ENCODE measurements around the gene UNCX. TPM values are rescaled to one million over a fixed set of nuclear protein-coding genes. Genes with fewer than 3 reads are reported as not detected.

Gene UNCX
- total and polyA plus RNA-seq, 2 of the 8 experiments (the other 6 are each of a cell fraction or from before 2014, with no cell fraction given), result not detected

DNA sequence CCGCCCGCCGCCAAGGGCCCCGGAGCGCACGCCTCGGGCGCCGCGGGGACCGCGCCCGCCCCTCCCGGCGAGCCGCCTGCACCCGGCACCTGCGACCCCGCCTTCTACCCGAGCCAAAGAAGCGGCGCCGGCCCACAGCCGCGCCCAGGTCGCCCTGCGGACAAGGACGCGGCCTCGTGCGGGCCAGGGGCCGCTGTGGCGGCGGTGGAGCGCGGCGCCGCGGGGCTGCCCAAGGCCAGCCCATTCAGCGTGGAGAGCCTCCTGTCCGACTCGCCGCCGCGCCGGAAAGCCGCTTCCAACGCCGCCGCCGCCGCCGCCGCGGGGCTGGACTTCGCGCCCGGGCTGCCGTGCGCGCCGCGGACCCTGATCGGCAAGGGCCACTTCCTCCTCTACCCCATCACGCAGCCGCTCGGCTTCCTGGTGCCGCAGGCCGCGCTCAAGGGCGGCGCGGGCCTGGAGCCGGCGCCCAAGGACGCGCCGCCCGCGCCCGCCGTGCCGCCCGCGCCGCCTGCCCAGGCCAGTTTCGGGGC, 3.5 kb downstream of the UNCX start (continued):
- TF ChIP-seq KDM5A (IDR thresholded peaks at IDR 0.05; ENCODE audit: low read length) (no peak), TEAD4 (IDR thresholded peaks at IDR 0.05; ENCODE audit: low read depth, low read length) (no peak)
